ENCODE data around the gene MB.

The MB gene

GRCh38 chr22:35572556-35572955 lies 44.6 kb downstream of the MB start:
- no peak for DNase-seq (ENCODE audit: low read depth)

- no peak for DNase-seq (ENCODE audit: low read depth)
Measured at GRCh38 chr22:35570686-35571194, 46.4 kb downstream of the MB start.

- no peak for DNase-seq (ENCODE audit: low read depth)
Measured at GRCh38 chr22:35569916-35570315, 47.2 kb downstream of the MB start.

GRCh38 chr22:35568751-35569739 lies 48.1 kb downstream of the MB start:
- no peak for DNase-seq (ENCODE audit: low read depth)

GRCh38 chr22:35567351-35568141 lies 49.6 kb downstream of the MB start:
- no peak for DNase-seq (ENCODE audit: low read depth)

- peak; percentile 50 for DNase-seq (ENCODE audit: low read depth)
Measured at GRCh38 chr22:35564975-35565867, 51.9 kb downstream of the MB start.

GRCh38 chr22:35563211-35563610 lies 53.9 kb downstream of the MB start:
- DNase-seq (ENCODE audit: low read depth): no peak

GRCh38 chr22:35561796-35562526 lies 55.2 kb downstream of the MB start:
- DNase-seq (ENCODE audit: low read depth): no peak

- DNase-seq (ENCODE audit: low read depth): no peak
Measured at GRCh38 chr22:35560824-35561223, 56.3 kb downstream of the MB start.

GRCh38 chr22:35560366-35560765 lies 56.8 kb downstream of the MB start:
- no peak for DNase-seq (ENCODE audit: low read depth)

GRCh38 chr22:35559354-35560005 lies 57.6 kb downstream of the MB start:
- DNase-seq (ENCODE audit: low read depth): no peak

GRCh38 chr22:35558719-35559118 lies 58.4 kb downstream of the MB start:
- no peak for DNase-seq (ENCODE audit: low read depth)

GRCh38 chr22:35558031-35558430 lies 59.1 kb downstream of the MB start:
- no peak for DNase-seq (ENCODE audit: low read depth)
